NCI-H748 treated with DMSO at 0.1 percent for 48 hours (cell line): ENCODE results near the gene STAB1.
A peak's percentile ranks its signal among the peaks of the same experiment; 100 is the strongest.

Experiments used
- DNase-seq: peaks from one replicate; lab custom pipeline; 2025; lab: John Stamatoyannopoulos, UW

The STAB1 gene

DNA sequence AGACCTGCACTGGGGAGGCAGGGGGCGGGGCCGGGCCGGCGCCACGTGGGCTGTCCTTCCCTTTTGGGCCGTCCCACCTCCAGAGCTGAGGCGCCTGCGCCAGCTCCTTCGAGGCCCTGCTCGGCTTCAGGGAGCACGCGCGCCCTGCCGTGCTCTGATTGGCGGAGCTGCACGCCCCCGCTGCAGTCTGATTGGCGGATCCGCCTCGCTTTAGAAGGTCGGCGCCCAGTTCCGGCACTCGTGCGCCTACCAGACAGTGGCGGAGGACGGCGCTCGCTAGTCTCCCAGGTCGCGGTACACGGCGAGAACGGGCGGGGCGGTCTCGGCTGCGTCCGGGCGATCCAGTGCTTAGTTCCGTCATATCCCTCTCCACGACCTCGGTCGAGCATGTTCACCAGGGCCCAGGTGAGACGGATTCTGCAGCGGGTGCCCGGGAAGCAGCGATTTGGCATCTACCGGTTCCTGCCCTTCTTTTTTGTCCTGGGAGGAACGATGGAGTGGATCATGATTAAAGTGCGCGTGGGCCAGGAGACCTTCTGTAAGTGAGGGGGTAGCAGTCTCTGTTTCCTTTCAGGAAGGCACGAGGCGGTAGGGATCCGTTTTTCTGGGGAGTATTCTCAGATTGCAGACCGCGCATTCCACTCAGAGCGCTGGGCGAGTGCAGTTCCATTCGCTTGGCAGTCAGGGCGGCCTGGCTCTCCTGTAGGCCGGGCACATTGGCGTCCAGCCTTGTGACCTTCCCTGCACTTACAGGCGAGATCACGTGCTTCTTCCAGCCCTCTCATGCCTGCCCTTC, 41.4 kb downstream of the STAB1 start, which contains the start of gene UQCC5:
UQCC5 (plus strand) TSS at position 237 of the 796 bp plus-strand sequence; CDS start at position 388, 151 bp downstream.
- DNase-seq, result peak; percentile 86

DNA sequence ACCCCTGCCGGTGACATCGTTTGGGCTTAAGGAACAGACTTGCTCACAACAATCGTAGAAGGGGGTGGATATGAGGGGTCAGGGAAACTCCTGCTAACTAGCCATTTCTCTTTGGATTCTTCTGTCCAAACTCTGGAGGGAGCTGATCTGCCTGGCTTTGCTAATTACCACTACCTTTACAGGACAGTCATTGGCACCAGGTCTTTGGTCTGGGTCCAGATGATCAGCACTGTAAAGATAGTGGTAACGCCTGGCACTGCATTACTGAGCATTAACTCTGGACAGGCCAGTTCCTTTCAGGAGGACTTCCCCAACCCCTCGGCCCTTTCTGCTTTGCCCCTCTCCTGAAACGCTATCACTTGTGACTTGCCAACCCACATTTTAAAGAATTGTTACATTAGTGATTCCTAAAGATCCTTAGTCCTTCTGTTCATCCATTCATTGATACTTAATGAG, 42.1 kb downstream of the STAB1 start:
- no peak for DNase-seq

DNA sequence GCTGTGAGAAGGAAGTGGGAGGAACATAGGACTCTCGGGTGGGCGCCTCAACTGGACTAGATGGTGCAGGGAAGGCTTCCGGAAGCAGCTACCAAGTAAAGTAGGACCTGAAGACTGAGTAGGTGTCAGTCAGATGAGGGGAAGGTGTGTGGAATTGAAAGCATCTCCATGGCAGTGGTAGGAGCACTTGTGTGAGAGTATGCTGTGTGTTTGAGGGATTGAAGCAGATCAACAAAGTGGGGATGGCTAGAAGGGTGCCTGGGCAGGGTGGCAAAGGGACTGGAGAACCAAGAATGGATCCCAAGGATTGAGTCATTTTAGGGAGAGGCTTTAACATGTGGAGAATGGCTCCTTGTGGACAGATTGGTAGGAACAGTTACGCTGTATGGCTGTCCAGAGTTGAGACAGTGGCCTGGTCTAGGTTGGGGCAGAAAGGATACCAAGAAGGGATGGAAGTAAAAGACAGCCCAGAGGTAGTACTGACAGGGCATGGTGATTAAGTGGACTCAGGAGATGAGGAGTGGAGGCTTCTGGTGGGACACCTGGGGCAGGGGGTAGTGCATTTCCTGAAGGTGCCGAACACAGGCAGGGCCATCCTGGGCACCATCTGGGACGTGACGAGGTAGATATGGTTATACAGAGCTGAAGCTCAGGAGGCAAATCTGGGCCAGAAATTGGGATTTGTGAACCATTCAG, 42.7 kb downstream of the STAB1 start:
- DNase-seq, result no peak

DNA sequence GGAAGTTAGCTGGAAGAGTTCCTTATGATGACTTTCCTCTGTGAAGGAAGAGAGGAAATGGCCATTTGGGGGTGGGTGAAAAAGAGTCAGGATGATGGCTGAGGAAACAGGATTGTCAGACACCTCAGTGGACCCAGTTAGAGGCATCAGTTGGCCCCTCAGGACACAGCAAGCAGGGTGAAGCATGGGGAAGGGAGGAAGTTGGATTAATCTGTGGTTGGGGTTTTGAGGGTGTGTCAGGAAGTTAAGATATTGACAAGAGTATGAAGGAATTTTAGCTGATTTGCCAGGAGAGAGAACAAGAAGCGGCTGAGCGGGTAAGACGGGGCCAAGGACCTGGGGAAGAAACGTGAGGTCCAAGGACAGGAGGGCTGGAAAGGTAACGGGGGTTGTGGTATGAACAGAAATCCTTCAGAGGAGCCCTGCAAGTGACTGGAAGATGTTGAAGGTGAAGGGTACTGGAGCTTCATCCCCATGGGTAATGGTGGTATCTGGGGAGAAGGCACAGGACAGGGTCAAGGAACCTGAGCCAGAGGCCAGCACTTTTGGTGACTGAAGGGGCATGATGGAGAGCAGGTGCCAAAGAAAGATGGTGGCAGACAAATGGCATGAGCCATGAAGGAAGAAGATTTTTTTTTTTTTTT, 44.0 kb downstream of the STAB1 start:
- no peak for DNase-seq

DNA sequence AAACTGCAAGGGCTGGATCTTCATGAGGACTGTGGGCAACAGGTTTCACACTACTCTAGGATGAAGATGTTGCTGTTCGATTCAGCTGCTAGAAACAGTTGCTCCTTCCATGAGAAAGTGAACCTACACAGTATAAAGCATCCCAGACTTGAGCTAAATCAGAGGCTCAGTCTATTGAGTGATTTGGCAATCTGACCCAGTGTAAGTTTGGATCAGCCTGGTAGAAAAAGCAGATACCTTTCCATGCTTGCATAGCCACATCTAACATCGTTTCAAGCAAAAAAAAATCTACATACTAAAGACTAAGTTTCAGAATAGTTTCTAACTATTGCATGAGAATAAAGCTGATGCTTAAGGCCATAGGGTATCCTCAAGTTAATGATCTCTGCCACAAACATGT, 45.9 kb downstream of the STAB1 start:
- no peak for DNase-seq

DNA sequence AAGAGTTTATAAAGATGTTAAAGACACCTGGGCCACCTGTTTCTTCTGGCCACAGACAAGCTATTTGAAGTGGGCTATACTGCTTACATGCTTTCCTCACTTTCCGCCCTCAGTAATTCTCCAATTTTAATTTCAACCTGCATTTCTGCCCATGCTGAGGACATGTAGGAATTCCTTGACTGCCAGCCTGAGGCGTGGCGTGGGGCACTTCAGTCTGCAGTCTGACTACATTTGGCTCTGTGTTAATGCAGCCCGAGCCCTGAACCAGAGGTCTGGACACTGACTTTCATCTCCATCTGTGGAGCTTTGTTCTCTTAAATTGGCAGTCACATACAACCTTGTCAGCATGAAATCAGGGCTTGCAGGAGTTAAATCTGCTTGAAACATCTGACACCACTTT, 49.8 kb downstream of the STAB1 start:
- DNase-seq, result no peak

DNA sequence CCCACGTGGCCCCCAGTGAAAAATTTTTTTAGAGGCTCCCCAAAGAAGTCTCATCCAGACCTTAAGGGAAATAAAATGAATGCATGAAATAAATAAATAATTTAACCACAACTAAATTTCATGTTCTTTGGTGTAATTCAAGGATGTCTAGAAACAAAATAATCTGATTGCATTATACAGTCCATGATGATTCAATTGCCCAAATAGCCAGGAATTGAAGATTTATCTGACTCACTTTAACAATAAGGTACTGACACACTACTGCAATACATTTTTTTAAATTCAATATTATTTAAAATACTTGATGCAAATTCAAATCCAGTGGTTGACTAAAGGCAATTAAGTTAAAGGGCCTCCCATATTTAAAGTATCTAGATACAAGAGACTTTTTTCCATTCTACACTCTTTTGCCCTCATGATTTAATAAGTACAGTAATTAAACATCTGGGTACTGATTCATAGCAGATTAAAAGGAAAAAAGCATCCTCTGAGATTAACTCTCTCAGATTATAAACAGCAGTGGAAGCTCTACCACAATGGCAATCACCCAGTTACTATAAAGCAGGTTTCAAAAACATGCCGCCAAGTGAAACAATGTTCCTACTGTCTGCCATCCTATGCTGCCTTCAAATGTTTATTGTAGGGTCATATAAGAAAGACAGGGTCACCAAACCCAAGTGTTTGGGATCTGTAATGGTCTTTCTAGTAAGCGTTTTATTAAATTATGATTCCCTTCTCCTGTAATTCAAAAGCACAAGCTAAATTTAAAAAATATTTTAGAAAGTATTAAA, 51.2 kb downstream of the STAB1 start:
- DNase-seq, result no peak

DNA sequence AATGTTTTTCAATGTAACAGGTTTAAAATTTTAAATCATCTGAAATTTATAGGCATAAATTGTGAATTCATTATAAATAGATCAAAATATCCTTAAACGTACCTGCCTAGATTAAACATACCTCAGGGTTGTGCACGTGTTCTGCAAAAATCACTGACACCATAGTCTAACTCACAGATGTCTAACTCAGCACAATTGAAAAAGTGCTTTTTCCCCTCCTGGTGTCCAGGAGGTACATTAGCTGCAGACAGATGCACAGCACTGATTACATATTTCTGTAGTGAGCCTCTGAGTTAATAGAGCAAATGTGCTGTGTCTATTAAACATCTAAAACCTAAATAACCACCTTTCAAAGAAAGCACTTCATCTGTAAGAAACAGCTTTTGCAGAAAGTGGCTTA, 52.0 kb downstream of the STAB1 start:
- no peak for DNase-seq

DNA sequence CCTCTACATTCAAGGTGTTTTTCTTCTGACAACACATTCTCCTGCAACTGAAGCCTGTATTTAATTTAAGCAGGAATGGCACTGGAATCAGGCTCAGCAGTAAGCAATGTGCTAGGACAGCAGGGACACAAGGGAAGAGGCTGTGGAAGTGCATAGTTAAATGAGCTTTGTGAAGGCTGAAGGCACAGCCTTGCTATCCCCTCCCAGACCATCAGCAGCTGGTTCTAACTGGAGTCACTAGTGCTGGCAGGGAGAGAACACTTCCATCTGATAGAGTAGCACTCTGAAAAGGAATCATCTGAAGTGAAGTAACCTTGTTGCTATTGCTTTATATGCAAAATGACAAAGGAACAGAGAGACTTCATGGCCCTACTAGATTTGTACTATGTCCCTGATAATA, 56.0 kb downstream of the STAB1 start:
- no peak for DNase-seq

DNA sequence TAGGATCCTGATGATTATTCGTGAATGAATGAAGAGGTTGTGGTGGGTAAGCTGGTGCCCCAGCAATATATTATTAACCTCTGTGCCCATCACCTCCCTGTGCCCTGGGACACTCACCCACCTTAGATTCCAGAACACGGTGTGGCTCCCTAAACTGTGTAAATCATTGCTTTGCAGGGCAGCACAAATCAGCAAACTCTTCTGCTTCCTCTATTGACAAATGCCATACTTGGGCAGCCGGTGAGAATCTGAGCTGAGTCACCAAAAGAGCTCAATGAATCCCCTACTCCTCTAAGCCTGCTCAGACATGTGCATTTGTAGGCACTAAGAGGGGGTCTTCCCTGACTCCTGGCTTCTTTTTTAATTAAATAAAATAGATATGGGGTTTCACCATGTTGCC, 57.0 kb downstream of the STAB1 start:
- no peak for DNase-seq

DNA sequence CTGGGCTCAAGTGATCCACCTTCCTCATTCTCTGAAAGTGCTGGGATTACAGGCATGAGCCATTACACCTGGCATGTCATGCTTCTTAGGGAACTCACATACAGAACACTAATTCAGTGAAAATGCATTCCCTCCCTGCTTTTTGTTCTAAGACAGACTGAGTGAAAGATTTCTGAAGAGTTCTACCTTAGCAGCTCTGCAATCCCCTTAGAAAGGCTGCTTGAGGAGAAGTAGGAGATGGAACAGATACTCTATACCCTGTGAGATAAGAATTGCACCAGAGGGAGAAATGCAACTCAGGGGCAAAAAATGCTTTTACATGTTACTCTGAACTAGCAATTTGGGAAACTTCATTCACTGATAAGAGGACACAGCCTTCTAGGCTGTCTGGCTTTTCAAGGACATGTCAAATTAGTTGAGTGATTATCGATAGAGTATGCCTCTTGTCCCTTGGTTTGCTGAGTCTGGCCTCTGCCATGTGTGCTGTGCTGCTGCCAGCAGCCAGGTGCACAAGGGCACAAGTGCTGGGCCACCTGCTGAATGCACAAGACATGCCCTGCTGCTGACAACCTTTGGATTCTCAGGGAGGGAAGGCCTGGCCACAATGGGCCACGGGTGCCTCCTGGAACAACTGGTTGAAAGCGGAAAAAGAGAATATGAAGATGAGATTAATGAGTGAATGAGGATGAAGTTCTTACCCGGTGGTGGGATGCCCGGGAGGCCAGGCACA, 59.1 kb downstream of the STAB1 start:
- DNase-seq, result no peak

DNA sequence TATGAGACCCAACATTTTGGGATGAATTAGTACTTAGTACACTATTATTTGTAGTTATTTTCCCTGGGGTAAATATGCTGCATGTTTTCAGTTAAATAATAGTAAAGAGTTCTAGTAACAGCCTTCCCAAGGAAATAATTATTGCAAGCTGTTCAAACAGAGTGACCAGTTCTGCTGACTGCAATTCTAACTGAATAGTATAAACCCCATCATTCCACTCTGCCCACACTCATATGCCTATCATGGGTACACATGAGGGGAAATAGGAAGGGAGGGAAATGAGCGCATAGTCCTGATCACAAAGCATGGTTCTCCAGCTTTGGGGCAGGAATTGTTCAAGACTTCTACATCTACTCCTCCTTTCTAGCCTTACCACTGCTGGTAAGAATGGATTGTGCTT, 59.9 kb downstream of the STAB1 start:
- no peak for DNase-seq

DNA sequence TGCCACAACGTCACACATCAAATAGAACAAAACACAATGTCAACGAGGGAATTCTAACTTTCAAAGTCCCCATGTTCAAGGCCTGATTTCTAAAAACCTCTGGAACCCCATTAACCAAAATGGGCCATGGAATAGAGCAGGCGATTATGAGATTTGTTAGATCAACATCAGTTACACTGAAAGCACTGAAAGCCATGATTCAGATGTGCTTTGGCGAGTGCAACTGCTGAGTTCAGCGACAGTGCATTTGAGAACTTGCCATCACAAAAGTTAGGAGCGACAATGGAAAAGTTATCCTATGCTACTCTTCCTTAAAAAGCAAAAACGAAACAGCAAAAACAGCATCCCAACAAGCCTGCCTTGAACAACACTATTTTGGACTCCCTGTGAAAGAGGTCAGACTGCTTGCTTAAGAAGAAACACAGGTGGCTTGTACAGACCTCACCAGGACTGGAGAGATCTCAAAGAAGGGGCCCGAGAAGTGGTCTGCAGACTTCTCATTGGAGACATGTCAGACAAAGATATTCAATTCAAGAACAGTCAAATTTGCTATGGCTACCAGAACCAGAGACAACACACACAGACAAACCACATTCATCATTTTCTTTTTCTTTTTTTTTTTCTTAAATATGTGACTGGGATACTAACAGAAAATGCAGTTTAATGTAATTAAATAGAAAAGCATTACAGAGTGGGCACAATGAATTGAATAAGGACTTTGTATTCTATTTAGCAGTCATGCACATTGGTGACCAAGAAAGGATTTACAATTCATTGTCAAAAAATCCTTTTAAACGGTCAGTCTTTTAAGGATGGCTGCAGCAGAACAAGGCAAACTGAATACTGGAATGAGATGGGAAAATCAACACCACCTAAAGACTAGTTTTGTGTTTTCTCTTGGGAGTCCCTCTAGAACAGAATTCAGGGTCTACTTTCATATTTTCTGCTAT, 62.1 kb downstream of the STAB1 start:
- no peak for DNase-seq

DNA sequence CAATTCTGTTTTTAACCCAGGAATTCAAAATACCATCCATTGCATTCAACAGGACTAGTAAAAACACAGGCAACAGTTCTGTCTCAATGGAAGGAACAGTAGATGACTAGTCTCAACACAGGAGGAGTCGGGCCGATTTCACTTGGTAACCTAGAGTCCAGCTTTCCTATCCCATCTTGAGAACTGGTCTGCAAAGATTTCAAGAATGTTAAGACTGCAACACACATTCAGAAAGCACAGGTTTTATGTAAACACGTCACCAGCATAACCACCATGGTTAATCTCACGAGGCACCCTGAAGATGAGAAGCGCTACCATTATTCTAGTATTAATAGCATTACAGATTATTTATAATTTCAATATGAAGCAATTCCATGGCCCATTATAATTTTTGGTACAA, 63.3 kb downstream of the STAB1 start:
- DNase-seq, result no peak

DNA sequence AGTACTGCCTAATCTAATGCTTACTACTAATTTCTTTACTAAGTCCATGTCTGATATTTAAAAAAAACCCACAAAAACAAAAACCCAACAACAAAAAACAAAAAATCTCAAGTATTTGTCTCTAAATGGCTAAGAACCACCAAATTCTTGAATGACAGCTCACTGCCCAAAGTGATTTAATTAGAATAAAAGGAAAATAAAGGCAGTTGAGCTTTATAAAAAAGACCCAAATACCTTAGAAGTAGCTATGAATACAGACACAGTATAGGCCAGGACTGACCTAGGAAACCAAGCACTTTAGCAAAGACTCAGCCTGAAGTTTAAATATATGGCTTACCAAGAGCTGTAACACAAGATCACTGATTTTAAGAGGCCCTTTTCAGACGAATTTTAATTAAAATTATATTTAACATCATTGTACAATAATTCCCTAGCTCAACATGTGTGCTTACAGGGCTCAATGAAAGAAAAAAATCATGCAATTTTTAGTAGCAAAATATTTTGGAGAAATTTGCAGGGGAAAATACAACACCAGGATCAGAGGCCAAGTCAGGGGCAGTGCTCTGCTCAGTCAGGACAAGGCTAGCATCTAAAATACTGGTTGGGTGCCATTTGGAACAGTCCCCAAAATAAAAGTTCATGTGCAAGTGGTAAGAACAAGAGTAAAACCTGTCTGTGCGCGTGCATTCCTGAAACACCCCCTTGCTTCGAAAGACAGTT, 66.0 kb downstream of the STAB1 start:
- DNase-seq, result no peak

DNA sequence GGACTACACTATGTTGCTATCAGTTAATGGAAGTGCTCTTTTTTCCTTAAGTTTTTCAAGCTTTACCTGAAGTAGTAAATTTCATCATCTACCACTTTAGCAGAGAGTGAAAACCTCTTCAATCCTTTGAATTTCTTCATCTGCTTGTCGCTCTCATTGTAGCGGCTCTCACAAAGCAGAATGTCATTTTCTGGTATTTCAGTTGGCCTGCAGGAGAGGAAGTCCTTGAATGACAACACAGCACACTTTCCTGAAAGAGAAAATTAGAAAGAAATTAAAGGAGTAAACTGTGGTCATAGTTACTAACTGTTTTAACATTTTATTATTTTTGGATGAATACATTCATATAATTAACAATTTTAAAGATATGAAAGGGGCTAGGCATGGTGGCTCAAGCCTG, 68.8 kb downstream of the STAB1 start:
- no peak for DNase-seq

DNA sequence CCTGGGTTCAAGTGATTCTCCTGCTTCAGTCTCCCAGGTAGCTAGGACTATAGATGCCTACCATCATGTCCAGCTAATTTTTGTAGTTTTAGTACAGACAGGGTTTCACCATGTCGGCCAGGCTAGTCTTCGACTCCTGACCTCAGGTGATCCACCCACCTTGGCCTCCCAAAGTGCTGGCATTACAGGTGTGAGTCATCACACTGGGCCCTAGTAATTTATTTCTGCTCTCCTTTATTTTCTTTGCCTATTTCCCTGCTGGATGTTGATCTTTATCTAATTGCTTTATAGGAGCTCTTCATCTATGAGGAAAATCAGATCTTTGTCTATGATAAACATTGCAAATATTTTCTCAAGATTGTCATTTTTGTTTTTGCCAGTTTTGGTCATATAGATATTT, 72.9 kb downstream of the STAB1 start:
- no peak for DNase-seq

DNA sequence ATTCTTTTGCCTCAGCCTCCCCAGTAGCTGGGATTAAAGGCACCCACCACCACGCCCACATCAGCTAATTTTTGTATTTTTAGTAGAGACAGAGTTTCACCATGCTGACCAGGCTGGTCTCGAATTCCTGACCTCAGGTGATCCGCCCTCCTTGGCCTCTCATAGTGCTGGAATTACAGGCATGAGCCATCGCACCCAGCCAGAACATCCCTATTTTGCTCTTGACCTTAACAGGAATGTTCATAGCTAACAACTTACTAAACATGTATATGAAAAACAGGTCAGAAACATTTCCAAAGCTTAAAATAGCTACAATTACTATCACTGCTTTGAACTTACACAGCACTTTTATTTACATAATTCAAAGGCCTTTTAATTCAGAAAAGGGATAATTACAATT, 74.9 kb downstream of the STAB1 start:
- DNase-seq, result no peak

DNA sequence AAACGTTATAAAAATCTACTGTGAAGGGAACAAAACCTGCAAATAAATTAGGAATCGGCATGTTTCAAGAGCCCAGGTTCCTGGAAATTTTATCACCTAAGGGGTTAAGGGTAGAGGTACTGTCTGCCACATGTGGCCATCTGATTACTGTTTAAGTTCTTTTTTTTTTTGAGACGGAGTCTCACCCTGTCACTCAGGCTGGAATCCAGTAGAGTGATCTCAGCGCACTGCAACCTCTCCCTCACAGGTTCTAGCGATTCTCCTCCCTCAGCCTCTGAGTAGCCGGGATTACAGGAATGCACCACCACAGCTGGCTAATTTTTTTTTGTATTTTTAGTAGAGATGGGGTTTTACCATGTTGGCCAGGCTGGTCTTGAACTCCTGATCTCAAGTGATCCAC, 77.1 kb downstream of the STAB1 start:
- DNase-seq, result no peak
